GM23338 (cell line): Measurements from ENCODE around the gene VDR. TPM values are rescaled to one million over a fixed set of nuclear protein-coding genes. Genes with fewer than 3 reads are reported as not detected.

Experiments used
- ATAC-seq: fragments of 200-7000 bp; cut with Tn5 transposase; 3 replicates; pipeline ENCODE4 v1.9.1; 2020
- DNase-seq: peaks from one replicate; pipeline ENCODE4 v3.0.0-alpha.2; 2015; ENCODE audit warnings: low spot score
- H2AFZ ChIP-seq: fragments of 200-600 bp; sonication (generic); 2 replicates; pipeline ENCODE4 v1.8.0; 2016; ENCODE audit warnings: antibody characterized with exemption, mild to moderate bottlenecking, moderate library complexity
- H3F3A ChIP-seq: fragments of 200-600 bp; sonication (generic); replicated peaks from 2 replicates; pipeline ENCODE4 v1.8.0; 2017; ENCODE audit warnings: antibody characterized with exemption, mixed run types, low read depth
- H3K27ac ChIP-seq: fragments of 200-600 bp; sonication (generic); 2 replicates; pipeline ENCODE4 v1.6.1; 2016; ENCODE audit warnings: low read depth
- H3K27me3 ChIP-seq: fragments of 200-600 bp; sonication (generic); 2 replicates; pipeline ENCODE4 v1.8.0; 2016; ENCODE audit warnings: mild to moderate bottlenecking, mixed run types, moderate library complexity; ENCODE audit not compliant: insufficient read depth
- H3K36me3 ChIP-seq: fragments of 200-600 bp; sonication (generic); 2 replicates; pipeline ENCODE4 v1.8.0; 2016; ENCODE audit warnings: mild to moderate bottlenecking; ENCODE audit not compliant: insufficient read depth
- H3K4me1 ChIP-seq: fragments of 200-600 bp; sonication (generic); 2 replicates; pipeline ENCODE4 v1.8.0; 2016; ENCODE audit warnings: mild to moderate bottlenecking, moderate library complexity; ENCODE audit not compliant: insufficient read depth
- H3K4me2 ChIP-seq: fragments of 200-600 bp; sonication (generic); 2 replicates; pipeline ENCODE4 v1.7.1; 2017; ENCODE audit warnings: mixed run types
- H3K4me3 ChIP-seq: fragments of 200-600 bp; sonication (generic); 2 replicates; pipeline ENCODE4 v1.6.1; 2016; ENCODE audit warnings: mixed run types
- H3K79me2 ChIP-seq: fragments of 200-600 bp; sonication (generic); replicated peaks from 2 replicates; pipeline ENCODE4 v1.8.0; 2017; ENCODE audit warnings: mild to moderate bottlenecking; ENCODE audit not compliant: insufficient read depth
- H3K9me2 ChIP-seq: fragments of 200-600 bp; sonication (generic); 2 replicates; pipeline ENCODE4 v1.8.0; 2017; ENCODE audit not compliant: insufficient read depth
- H4K20me1 ChIP-seq: fragments of 200-600 bp; sonication (generic); replicated peaks from 2 replicates; pipeline ENCODE4 v1.8.0; 2017; ENCODE audit warnings: mild to moderate bottlenecking; ENCODE audit not compliant: insufficient read depth
- H3K27ac Mint-ChIP-seq: 2 replicates; pipeline ENCODE4 v1.8.0; 2020; ENCODE audit warnings: inconsistent platforms, mild to moderate bottlenecking, moderate library complexity, mixed read lengths
- H3K27me3 Mint-ChIP-seq: 3 replicates; pipeline ENCODE4 v1.8.0; 2022; ENCODE audit warnings: low read depth, mild to moderate bottlenecking, moderate library complexity, mixed read lengths, inconsistent platforms; ENCODE audit not compliant: insufficient read depth, poor library complexity
- H3K36me3 Mint-ChIP-seq: 3 replicates; pipeline ENCODE4 v1.8.0; 2021; ENCODE audit warnings: low read depth, mild to moderate bottlenecking, inconsistent platforms, moderate library complexity, mixed read lengths
- H3K4me1 Mint-ChIP-seq: 3 replicates; pipeline ENCODE4 v1.8.0; 2020; ENCODE audit warnings: mild to moderate bottlenecking, inconsistent platforms, mixed read lengths
- H3K4me3 Mint-ChIP-seq: 3 replicates; pipeline ENCODE4 v1.8.0; 2021; ENCODE audit warnings: moderate library complexity, mild to moderate bottlenecking, inconsistent platforms, mixed read lengths
- H3K9me3 Mint-ChIP-seq: 3 replicates; pipeline ENCODE4 v1.8.0; 2020; ENCODE audit warnings: moderate library complexity, mild to moderate bottlenecking, inconsistent platforms, mixed read lengths
- CREB1 ChIP-seq: fragments of 250-450 bp; sonication (Bioruptor Pico); IDR thresholded peaks from 2 replicates; pipeline ENCODE4 v1.5.0; 2020; ENCODE audit warnings: low read depth, mild to moderate bottlenecking, moderate library complexity
- CTCF ChIP-seq, 2 experiments: fragments of 200-600 bp in 1 of 2; sonication (generic) in 1 of 2; conservative IDR thresholded peaks; 2 replicates each; pipeline versions ENCODE4 v1.5.1 to v1.6.1; 2016 to 2017; ENCODE audit warnings: antibody characterized with exemption in 2 of 2, low read depth in 2 of 2, mild to moderate bottlenecking in 2 of 2, moderate library complexity in 1 of 2
- ETS1 ChIP-seq: IDR thresholded peaks from 2 replicates; pipeline ENCODE4 v1.6.1; 2016; ENCODE audit warnings: antibody characterized with exemption
- EZH2 ChIP-seq: fragments of 200-600 bp; sonication (generic); IDR thresholded peaks from one replicate; pipeline ENCODE4 v1.8.0; 2017; ENCODE audit warnings: antibody characterized with exemption, mild to moderate bottlenecking, low read depth; ENCODE audit not compliant: unreplicated experiment
- EZH2phosphoT487 ChIP-seq: fragments of 200-600 bp; sonication (generic); IDR thresholded peaks from one replicate; pipeline ENCODE4 v1.8.1; 2018; ENCODE audit warnings: antibody characterized with exemption; ENCODE audit not compliant: unreplicated experiment
- NANOG ChIP-seq: IDR thresholded peaks from 2 replicates; pipeline ENCODE4 v1.6.1; 2016; ENCODE audit warnings: antibody characterized with exemption, borderline replicate concordance
- POLR2AphosphoS5 ChIP-seq: IDR thresholded peaks from 2 replicates; pipeline ENCODE4 v1.6.1; 2016; ENCODE audit warnings: antibody characterized with exemption, low read depth
- STAT1 ChIP-seq: IDR thresholded peaks from one replicate; pipeline ENCODE4 v1.6.1; 2016; ENCODE audit warnings: antibody characterized with exemption; ENCODE audit not compliant: unreplicated experiment
- ZNF114 ChIP-seq: fragments of 250-450 bp; sonication (Bioruptor Pico); IDR thresholded peaks from 2 replicates; pipeline ENCODE4 v1.5.0; 2020; ENCODE audit warnings: mild to moderate bottlenecking, moderate library complexity
- ZNF331 ChIP-seq: fragments of 250-450 bp; sonication (Bioruptor Pico); IDR thresholded peaks from 2 replicates; pipeline ENCODE4 v1.5.0; 2020; ENCODE audit warnings: low read depth, mild to moderate bottlenecking, moderate library complexity
- polyA plus RNA-seq: library from polyadenylated mRNA; unstranded; fragments of >200 nt; fragmentation: Nextera tagmentation; extraction: Ambion mirVana; gene quantifications from 2 replicates; pipeline ENCODE4 v1.2.1, GENCODE V29; 2016
- total RNA-seq: library from RNA; depleted of rRNA; stranded (reverse); fragments of >200 nt; shearing (Covaris generic); gene quantifications from 2 replicates; pipeline ENCODE4 v1.2.3, GENCODE V29; 2014
- TF ChIP-seq, protein P1 (sequence below): IDR thresholded peaks from one replicate; pipeline ENCODE4 v1.6.1; 2018; ENCODE audit warnings: antibody characterized with exemption; ENCODE audit not compliant: unreplicated experiment

The VDR gene
- total and polyA plus RNA-seq, 2 experiments from 2014 or later: 0.37 to 1.4 TPM

DNA sequence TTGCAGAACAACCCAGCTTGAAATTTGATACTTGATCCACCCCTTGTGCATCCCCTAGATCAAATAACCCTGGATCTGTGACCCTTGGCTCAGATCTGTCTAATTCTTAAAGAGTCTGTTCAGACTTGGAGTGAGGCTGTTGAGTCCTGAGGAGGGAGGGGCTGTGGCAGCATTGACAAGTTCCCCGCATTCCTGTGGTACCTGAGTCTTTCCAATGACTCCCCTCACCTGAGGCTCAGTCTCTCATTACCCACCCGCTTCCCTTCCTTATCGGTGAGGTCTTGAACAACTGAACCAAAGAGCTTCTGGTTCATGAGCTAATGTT is 69.0 kb downstream of the VDR start:
- Histone ChIP-seq H3F3A (no peaks in the 10 kb centered on the region), H3K79me2 (no peaks in the 10 kb centered on the region), H3K4me3 (no peak overlapping the region), H2AFZ (0 out of 2 replicates have a peak overlapping the region, but pooled peaks have one; percentile 9), H3K27ac (no peak overlapping the region), H3K27me3 (no peaks in the 10 kb centered on the region), H3K36me3 (no peaks in the 10 kb centered on the region), H3K4me2 (peak overlapping the region; percentile 22; the same call in 1 of the 2 replicates), H3K4me1 (peaks cover 13% of the 10 kb centered on the region), H3K9me2 (no peaks in the 10 kb centered on the region), H4K20me1 (no peaks in the 10 kb centered on the region)
- DNase-seq (peak; percentile 43), ATAC-seq (peak; percentile 7; the same call in 2 of the 3 replicates)
- Mint-ChIP-seq H3K27me3 (peaks cover 13% of the 10 kb centered on the region), H3K4me3 (no peak overlapping the region), H3K36me3 (no peaks in the 10 kb centered on the region), H3K4me1 (peaks cover 41% of the 10 kb centered on the region), H3K27ac (no peak overlapping the region; the same call in 1 of the 2 replicates), H3K9me3 (no peaks in the 10 kb centered on the region; the same call in 2 of the 3 replicates)
- no peak for TF ChIP-seq ZNF331 (CRISPR knock-in tag)

DNA sequence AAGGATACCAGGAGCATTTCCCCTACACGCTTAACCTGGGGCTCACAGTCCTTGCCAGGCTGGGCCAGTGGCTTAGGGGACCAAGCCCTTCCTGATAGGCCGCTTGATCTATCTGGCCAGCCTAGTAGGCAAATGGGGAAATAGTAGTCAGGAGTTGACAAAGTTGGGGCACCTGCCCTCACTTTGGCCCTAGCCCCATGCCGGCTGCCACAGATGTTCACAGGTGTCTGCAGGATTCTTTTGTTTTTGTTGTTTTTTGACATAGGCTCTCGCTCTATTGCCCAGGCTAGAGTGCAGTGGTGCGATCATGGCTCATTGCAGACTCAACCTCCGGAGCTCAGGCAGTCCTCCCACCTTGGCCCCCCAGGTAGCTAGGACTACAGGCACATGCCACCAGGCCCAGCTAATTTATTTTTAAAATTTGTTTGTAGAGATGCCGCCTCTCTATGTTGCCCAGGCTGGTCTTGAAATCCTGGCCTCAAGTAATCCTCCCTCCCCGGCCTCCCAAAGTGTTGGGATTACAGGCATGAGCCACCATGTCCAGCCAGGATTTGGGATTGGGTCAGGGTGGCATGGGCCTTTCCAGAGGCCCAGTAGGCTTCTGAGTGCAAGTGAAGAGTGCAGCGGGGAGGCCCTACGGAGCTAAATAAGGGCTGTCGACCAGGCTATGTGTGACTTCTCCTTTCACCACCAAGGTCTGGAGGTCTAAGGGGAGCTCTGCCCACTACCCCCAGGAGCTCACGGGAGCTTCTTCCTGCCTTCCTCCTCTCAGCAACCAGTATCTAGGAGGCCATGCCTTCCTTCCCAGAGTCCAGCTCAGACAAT is 69.6 kb downstream of the VDR start:
- no peak overlapping the region for H3K27ac ChIP-seq
- no peaks in the 10 kb centered on the region for H4K20me1 ChIP-seq
- H3K36me3 ChIP-seq: no peaks in the 10 kb centered on the region
- H3F3A ChIP-seq: no peaks in the 10 kb centered on the region
- Mint-ChIP-seq H3K27me3 (peaks cover 13% of the 10 kb centered on the region), H3K4me1 (peaks cover 41% of the 10 kb centered on the region), H3K4me3 (no peak overlapping the region), H3K9me3 (no peaks in the 10 kb centered on the region; the same call in 2 of the 3 replicates), H3K27ac (no peak overlapping the region), H3K36me3 (no peaks in the 10 kb centered on the region)
- peak overlapping the region; percentile 22; the same call in 1 of the 2 replicates for H3K4me2 ChIP-seq
- H2AFZ ChIP-seq: 0 out of 2 replicates have a peak overlapping the region, but pooled peaks have one; percentile 9
- ATAC-seq (no peak), DNase-seq (no peak)
- H3K9me2 ChIP-seq: no peaks in the 10 kb centered on the region
- H3K4me1 ChIP-seq: peaks cover 13% of the 10 kb centered on the region
- no peak overlapping the region for H3K4me3 ChIP-seq
- no peaks in the 10 kb centered on the region for H3K79me2 ChIP-seq
- H3K27me3 ChIP-seq: no peaks in the 10 kb centered on the region
- no peak for TF ChIP-seq POLR2AphosphoS5
- no peak for TF ChIP-seq CREB1
- TF ChIP-seq NANOG: no peak
- TF ChIP-seq ZNF331 (CRISPR knock-in tag): no peak
- TF ChIP-seq EZH2: no peak
- no peak for TF ChIP-seq CTCF (conservative IDR thresholded peaks at IDR 0.05; ENCODE audit: low read depth in 2 of 2)
- TF ChIP-seq ZNF114 (CRISPR knock-in tag): no peak
- TF ChIP-seq, protein P1, sequence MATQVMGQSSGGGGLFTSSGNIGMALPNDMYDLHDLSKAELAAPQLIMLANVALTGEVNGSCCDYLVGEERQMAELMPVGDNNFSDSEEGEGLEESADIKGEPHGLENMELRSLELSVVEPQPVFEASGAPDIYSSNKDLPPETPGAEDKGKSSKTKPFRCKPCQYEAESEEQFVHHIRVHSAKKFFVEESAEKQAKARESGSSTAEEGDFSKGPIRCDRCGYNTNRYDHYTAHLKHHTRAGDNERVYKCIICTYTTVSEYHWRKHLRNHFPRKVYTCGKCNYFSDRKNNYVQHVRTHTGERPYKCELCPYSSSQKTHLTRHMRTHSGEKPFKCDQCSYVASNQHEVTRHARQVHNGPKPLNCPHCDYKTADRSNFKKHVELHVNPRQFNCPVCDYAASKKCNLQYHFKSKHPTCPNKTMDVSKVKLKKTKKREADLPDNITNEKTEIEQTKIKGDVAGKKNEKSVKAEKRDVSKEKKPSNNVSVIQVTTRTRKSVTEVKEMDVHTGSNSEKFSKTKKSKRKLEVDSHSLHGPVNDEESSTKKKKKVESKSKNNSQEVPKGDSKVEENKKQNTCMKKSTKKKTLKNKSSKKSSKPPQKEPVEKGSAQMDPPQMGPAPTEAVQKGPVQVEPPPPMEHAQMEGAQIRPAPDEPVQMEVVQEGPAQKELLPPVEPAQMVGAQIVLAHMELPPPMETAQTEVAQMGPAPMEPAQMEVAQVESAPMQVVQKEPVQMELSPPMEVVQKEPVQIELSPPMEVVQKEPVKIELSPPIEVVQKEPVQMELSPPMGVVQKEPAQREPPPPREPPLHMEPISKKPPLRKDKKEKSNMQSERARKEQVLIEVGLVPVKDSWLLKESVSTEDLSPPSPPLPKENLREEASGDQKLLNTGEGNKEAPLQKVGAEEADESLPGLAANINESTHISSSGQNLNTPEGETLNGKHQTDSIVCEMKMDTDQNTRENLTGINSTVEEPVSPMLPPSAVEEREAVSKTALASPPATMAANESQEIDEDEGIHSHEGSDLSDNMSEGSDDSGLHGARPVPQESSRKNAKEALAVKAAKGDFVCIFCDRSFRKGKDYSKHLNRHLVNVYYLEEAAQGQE: no peak
- TF ChIP-seq STAT1: no peak
- no peak for TF ChIP-seq ETS1
- TF ChIP-seq EZH2phosphoT487: no peak
